Vagina (tissue), 2 donors: Measurements from ENCODE around the gene DNAH12.

Experiments used
- CTCF ChIP-seq, 3 experiments: fragments of 450-650 bp in 2 of 3; fragments of 200-600 bp in 1 of 3; sonication (generic) in 1 of 3; IDR thresholded peaks; one replicate each; pipeline ENCODE4 v1.5.1; 2017 to 2019; ENCODE audit warnings: antibody characterized with exemption in 3 of 3, mild to moderate bottlenecking in 2 of 3, moderate library complexity in 2 of 3
- POLR2A ChIP-seq, 2 donors: fragments of 450-650 bp; IDR thresholded peaks; one replicate each; pipeline ENCODE4 v1.6.1; 2017; ENCODE audit warnings: antibody characterized with exemption in 2 of 2, mild to moderate bottlenecking in 2 of 2, moderate library complexity in 2 of 2

DNA sequence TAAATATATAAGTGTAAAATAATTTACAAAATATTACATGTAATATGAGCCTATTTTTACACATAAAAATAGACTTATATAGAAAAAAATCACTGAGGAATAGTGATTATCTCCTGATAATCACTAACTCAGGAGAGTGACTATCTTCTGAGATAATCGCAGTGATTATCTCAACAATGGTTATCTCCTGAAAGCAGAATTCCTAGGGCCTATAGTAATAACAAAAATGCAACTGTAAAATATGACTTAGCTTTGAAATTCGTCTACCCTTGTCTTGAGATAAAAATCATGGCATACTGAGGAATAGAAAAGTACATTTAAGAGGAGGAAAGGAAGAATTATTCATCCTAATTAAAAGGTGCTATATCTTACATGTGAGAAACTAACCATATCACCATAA is 134.7 kb downstream of the DNAH12 start:
- TF ChIP-seq CTCF (IDR thresholded peaks at IDR 0.05) (no peak), POLR2A (IDR thresholded peaks at IDR 0.05) (no peak)
